ENCODE data around the gene PPP1R15B.

PPP1R15B gene

DNA sequence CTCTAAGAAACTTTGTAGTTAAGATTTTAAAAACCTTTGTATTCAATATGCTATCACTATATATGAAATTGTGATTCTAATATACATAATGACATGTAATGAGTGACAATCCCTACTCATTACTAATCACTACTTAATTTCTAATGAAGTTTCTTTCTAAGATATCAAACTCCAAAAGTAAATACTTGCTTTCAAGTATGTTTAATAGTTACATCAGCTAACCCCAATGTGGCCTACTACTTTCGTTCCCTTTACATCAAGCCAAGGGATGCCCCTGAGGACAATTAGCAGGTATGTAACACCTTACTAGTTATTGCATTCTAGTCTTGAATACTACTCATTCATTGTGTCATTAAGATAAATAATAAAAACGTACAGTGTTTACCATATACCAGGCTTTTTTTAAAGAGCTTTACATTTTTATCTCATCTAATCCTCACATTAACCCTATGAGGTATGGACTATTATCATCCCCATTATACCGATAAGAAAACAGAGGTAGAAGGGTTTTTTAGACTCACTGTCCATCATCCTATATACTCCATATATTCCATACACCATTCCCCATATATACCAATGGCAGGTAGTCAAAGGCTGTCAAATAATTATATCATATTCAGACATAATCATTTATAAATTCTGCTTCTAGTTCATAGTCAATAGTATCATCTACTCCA is 4.2 kb downstream of the PPP1R15B start:
- peak overlapping the region; percentile 61 for H3K27ac ChIP-seq (ENCODE audit: low read depth, low read length)
- H3K4me1 ChIP-seq (ENCODE audit: insufficient read depth, low read length) = peaks cover 17% of the 10 kb centered on the region

GRCh38 chr1:204406621-204407020 is 5.0 kb downstream of the PPP1R15B start:
- Histone ChIP-seq H3K9ac (ENCODE audit: low read length) (peak overlapping the region; percentile 98), H3K27me3 (ENCODE audit: control insufficient read depth in 1 of 2, insufficient read depth in 2 of 2, low read length in 2 of 2) (no peaks in the 10 kb centered on the region), H3K36me3 (ENCODE audit: insufficient read depth, low read length) (peaks cover 40% of the 10 kb centered on the region), H3K4me3 (ENCODE audit: low read depth in 1 of 2, low read length in 2 of 2) (peak overlapping the region; percentile 95 to 98), H3K27ac (ENCODE audit: low read depth, low read length) (no peak overlapping the region), H3K4me1 (ENCODE audit: insufficient read depth, low read length) (peaks cover 17% of the 10 kb centered on the region), H3K9me3 (ENCODE audit: low read length) (no peaks in the 10 kb centered on the region)

More for the DNA sequence above, 4.2 kb downstream of the PPP1R15B start:
- Histone ChIP-seq H3K4me3 (ENCODE audit: low read depth in 1 of 2, low read length in 2 of 2) (peak overlapping the region; percentile 95 to 98), H3K9me3 (ENCODE audit: low read length) (no peaks in the 10 kb centered on the region), H3K27me3 (ENCODE audit: control insufficient read depth in 1 of 2, insufficient read depth in 2 of 2, low read length in 2 of 2) (no peaks in the 10 kb centered on the region), H3K9ac (ENCODE audit: low read length) (peak overlapping the region; percentile 98), H3K36me3 (ENCODE audit: insufficient read depth, low read length) (peaks cover 34% of the 10 kb centered on the region)

GRCh38 chr1:204405988-204406387 is 5.6 kb downstream of the PPP1R15B start:
- Histone ChIP-seq H3K9ac (ENCODE audit: low read length) (no peak overlapping the region), H3K36me3 (ENCODE audit: insufficient read depth, low read length) (peaks cover 40% of the 10 kb centered on the region)

GRCh38 chr1:204404629-204405028 is 7.0 kb downstream of the PPP1R15B start:
- peaks cover 40% of the 10 kb centered on the region for H3K36me3 ChIP-seq (ENCODE audit: insufficient read depth, low read length)
- no peak overlapping the region for H3K27ac ChIP-seq (ENCODE audit: low read depth, low read length)
- H3K27me3 ChIP-seq (ENCODE audit: control insufficient read depth in 1 of 2, insufficient read depth in 2 of 2, low read length in 2 of 2) = no peaks in the 10 kb centered on the region
- H3K9me3 ChIP-seq (ENCODE audit: low read length) = no peaks in the 10 kb centered on the region
- H3K9ac ChIP-seq (ENCODE audit: low read length) = no peak overlapping the region
- H3K4me1 ChIP-seq (ENCODE audit: insufficient read depth, low read length) = peaks cover 17% of the 10 kb centered on the region
- no peak overlapping the region for H3K4me3 ChIP-seq (ENCODE audit: low read depth in 1 of 2, low read length in 2 of 2)

More at GRCh38 chr1:204405988-204406387, 5.6 kb downstream of the PPP1R15B start:
- Histone ChIP-seq H3K4me3 (ENCODE audit: low read depth in 1 of 2, low read length in 2 of 2) (peak overlapping the region in 1 of 2 donors; percentile 0), H3K27me3 (ENCODE audit: control insufficient read depth in 1 of 2, insufficient read depth in 2 of 2, low read length in 2 of 2) (no peaks in the 10 kb centered on the region), H3K9me3 (ENCODE audit: low read length) (no peaks in the 10 kb centered on the region), H3K27ac (ENCODE audit: low read depth, low read length) (peak overlapping the region; percentile 16), H3K4me1 (ENCODE audit: insufficient read depth, low read length) (peaks cover 17% of the 10 kb centered on the region)

GRCh38 chr1:204402391-204402790 is 9.2 kb downstream of the PPP1R15B start:
- peaks cover 36% of the 10 kb centered on the region for H3K36me3 ChIP-seq (ENCODE audit: insufficient read depth, low read length)
- H3K9ac ChIP-seq (ENCODE audit: low read length) = no peak overlapping the region
- no peak overlapping the region for H3K4me3 ChIP-seq (ENCODE audit: low read depth in 1 of 2, low read length in 2 of 2)
- peaks cover 17% of the 10 kb centered on the region for H3K4me1 ChIP-seq (ENCODE audit: insufficient read depth, low read length)
- H3K27me3 ChIP-seq (ENCODE audit: control insufficient read depth in 1 of 2, insufficient read depth in 2 of 2, low read length in 2 of 2) = no peaks in the 10 kb centered on the region
- no peak overlapping the region for H3K27ac ChIP-seq (ENCODE audit: low read depth, low read length)
- no peaks in the 10 kb centered on the region for H3K9me3 ChIP-seq (ENCODE audit: low read length)

GRCh38 chr1:204401730-204402129 is 9.9 kb downstream of the PPP1R15B start:
- Histone ChIP-seq H3K27me3 (ENCODE audit: control insufficient read depth in 1 of 2, insufficient read depth in 2 of 2, low read length in 2 of 2) (no peaks in the 10 kb centered on the region), H3K9ac (ENCODE audit: low read length) (no peak overlapping the region), H3K36me3 (ENCODE audit: insufficient read depth, low read length) (peaks cover 36% of the 10 kb centered on the region), H3K4me3 (ENCODE audit: low read depth in 1 of 2, low read length in 2 of 2) (no peak overlapping the region), H3K4me1 (ENCODE audit: insufficient read depth, low read length) (peaks cover 10% of the 10 kb centered on the region), H3K27ac (ENCODE audit: low read depth, low read length) (no peak overlapping the region), H3K9me3 (ENCODE audit: low read length) (no peaks in the 10 kb centered on the region)

DNA sequence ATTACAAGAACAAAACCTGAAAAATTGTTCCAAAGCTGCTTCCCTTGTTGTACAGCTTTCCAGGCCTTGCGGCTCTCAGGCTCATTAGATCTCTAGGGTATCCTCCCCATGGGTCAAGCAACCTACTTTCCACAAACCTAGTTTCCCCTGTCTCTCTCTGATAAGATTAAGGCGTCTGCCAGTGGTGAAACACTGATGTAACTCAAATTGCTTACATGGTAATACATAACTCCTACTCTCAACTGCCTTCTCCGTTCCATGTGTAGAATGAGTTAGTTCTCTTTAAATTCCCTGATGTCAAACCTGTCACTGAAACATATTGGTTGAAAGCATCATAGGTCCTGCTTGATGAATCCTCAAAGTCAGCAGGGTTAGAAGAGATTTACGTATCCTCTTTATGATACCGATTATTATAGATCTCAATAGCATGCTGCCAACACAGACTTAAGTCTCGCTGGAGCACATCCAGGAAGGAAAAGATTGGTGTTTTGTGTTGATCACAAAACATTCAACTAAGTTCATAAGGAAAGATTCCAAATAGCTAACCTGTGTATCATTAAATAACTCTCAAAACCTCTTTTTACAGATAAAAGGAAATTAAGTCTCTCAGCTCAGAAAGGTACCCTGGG is 10.6 kb downstream of the PPP1R15B start:
- H3K9ac ChIP-seq (ENCODE audit: low read length) = no peak overlapping the region
- no peaks in the 10 kb centered on the region for H3K27me3 ChIP-seq (ENCODE audit: control insufficient read depth in 1 of 2, insufficient read depth in 2 of 2, low read length in 2 of 2)
- H3K9me3 ChIP-seq (ENCODE audit: low read length) = no peaks in the 10 kb centered on the region
- peaks cover 36% of the 10 kb centered on the region for H3K36me3 ChIP-seq (ENCODE audit: insufficient read depth, low read length)
- no peak overlapping the region for H3K4me3 ChIP-seq (ENCODE audit: low read depth in 1 of 2, low read length in 2 of 2)
- peaks cover 4% of the 10 kb centered on the region for H3K4me1 ChIP-seq (ENCODE audit: insufficient read depth, low read length)
- H3K27ac ChIP-seq (ENCODE audit: low read depth, low read length) = no peak overlapping the region

DNA sequence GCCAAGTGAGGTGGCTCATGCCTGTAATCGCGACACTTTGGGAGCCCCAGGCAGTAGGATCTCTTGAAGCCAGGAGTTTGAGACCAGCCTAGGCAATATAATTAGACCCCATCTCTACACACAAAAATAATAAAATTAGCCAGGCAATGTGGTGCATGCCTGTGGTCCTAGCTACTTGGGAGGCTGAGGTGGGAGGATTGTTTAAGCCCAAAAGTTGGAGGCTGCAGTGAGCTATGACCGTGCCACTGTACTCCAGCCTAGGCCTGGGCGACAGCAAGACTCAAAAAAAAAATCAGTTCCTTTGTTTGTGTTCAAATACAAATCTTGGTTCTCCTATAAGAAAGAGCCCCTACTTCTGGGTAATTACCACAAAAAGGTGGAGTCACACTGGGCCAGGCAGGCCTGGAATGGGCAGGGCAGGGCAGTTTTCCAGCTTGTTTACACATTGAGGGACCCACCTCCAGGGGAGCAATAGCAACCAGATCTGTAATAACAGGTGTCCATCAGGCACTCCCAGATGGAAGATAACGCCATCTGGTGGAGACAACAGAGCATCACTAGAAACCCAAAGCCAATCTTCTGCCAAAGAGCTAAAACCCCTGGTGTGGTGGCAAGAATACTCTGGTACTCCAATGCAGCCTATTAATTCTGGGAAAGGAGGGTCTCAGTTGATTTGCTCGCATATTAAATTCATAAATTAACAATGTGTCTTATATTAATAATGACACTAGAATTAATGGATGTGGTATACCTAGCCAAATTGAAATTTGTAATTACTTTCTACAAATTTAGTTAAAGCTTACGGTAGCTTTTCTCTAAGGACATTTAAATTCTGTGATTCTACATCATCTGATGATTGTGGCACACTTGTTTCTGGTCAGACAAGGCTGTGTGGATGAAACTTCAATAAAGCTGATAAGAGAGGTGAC is 13.2 kb downstream of the PPP1R15B start:
- Histone ChIP-seq H3K27me3 (ENCODE audit: control insufficient read depth in 1 of 2, insufficient read depth in 2 of 2, low read length in 2 of 2) (no peaks in the 10 kb centered on the region), H3K9me3 (ENCODE audit: low read length) (no peaks in the 10 kb centered on the region), H3K9ac (ENCODE audit: low read length) (no peak overlapping the region), H3K36me3 (ENCODE audit: insufficient read depth, low read length) (peaks cover 12% of the 10 kb centered on the region), H3K4me3 (ENCODE audit: low read depth in 1 of 2, low read length in 2 of 2) (no peak overlapping the region), H3K27ac (ENCODE audit: low read depth, low read length) (peak overlapping the region; percentile 24), H3K4me1 (ENCODE audit: insufficient read depth, low read length) (no peaks in the 10 kb centered on the region)

DNA sequence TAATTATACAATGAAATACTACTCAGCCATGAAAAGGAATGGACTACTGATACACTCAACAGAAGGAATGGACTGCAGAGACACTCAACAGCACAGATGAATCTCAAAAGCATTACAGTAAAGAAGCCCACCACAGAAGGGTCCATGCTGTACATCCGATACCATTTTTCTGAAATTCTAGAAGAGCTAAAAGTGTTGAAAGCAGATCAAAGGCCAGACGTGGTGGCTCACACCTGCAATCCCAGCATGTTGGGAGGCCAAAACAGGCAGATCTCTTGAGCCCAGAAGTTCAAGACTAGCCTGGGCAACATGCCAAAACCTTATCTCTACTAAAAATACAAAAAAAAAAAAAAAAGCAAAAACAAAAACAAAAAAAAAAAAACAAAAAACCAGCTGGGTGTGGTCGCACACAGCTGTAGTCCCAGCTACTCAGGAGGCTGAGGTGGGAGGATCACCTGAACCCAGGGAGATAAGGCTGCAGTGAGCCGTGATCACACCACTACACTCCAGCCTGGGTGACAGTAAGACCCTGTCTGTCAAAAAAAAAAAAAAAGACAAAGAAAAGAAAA is 15.5 kb downstream of the PPP1R15B start:
- no peaks in the 10 kb centered on the region for H3K4me1 ChIP-seq (ENCODE audit: insufficient read depth, low read length)
- no peak overlapping the region for H3K27ac ChIP-seq (ENCODE audit: low read depth, low read length)
- no peaks in the 10 kb centered on the region for H3K9me3 ChIP-seq (ENCODE audit: low read length)
- H3K36me3 ChIP-seq (ENCODE audit: insufficient read depth, low read length) = peaks cover 5% of the 10 kb centered on the region
- H3K4me3 ChIP-seq (ENCODE audit: low read depth in 1 of 2, low read length in 2 of 2) = no peak overlapping the region
- H3K9ac ChIP-seq (ENCODE audit: low read length) = no peak overlapping the region
- no peaks in the 10 kb centered on the region for H3K27me3 ChIP-seq (ENCODE audit: control insufficient read depth in 1 of 2, insufficient read depth in 2 of 2, low read length in 2 of 2)

DNA sequence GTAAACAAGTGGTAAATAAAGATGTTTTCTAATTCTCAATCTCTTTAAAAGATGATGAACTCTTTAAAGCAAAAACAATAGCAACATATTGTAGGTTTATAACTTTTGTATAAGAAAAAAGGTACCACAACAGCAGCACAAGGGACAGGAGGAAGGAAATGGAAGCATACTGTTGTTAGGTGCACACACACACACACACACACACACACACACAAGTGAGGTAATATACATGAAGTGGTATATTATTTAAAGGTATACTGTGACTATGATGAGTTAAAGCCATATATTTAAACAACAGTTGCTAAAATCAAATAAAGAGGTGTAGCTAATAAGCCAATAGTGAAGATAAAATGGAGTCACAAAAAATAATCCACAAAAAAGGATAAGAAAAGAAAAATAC is 20.0 kb downstream of the PPP1R15B start:
- no peak overlapping the region for H3K27ac ChIP-seq (ENCODE audit: low read depth, low read length)
- H3K4me3 ChIP-seq (ENCODE audit: low read depth in 1 of 2, low read length in 2 of 2) = no peak overlapping the region
- H3K9ac ChIP-seq (ENCODE audit: low read length) = no peak overlapping the region
- H3K27me3 ChIP-seq (ENCODE audit: control insufficient read depth in 1 of 2, insufficient read depth in 2 of 2, low read length in 2 of 2) = no peaks in the 10 kb centered on the region
- H3K36me3 ChIP-seq (ENCODE audit: insufficient read depth, low read length) = no peaks in the 10 kb centered on the region
- H3K9me3 ChIP-seq (ENCODE audit: low read length) = no peaks in the 10 kb centered on the region
- no peaks in the 10 kb centered on the region for H3K4me1 ChIP-seq (ENCODE audit: insufficient read depth, low read length)
